UCSD-AML1 (cell line): Measurements from ENCODE around the gene KCTD5.
"Not testable (repeated sequence)": the region's sequence is repeated elsewhere in the genome, so short reads cannot be mapped to it uniquely, and the experiment has no call there.

Experiments used
- DNase-seq: peaks from one replicate; lab custom pipeline; 2025; ENCODE audit not compliant: unreplicated experiment; lab: John Stamatoyannopoulos, UW

Gene KCTD5

DNA sequence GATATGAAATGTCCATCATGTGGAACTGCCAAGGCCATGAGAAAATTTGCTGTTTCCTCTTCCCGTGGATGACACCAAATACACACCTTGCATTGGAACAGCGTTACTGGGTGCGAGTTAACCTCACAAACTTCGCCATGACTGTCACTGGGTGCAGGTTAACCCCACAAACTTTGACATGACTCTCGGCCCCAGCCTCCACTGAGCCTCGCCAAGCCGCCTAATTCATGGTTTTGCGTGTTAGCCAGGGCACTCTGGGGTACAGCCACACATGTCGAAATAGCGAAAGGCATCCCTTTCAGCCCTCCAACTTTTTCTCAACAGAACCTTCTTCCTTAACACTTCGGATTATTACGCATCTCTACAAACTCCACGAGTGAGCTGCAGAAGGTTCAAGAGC lies 10.6 kb upstream of the KCTD5 start:
- DNase-seq, result no peak

DNA sequence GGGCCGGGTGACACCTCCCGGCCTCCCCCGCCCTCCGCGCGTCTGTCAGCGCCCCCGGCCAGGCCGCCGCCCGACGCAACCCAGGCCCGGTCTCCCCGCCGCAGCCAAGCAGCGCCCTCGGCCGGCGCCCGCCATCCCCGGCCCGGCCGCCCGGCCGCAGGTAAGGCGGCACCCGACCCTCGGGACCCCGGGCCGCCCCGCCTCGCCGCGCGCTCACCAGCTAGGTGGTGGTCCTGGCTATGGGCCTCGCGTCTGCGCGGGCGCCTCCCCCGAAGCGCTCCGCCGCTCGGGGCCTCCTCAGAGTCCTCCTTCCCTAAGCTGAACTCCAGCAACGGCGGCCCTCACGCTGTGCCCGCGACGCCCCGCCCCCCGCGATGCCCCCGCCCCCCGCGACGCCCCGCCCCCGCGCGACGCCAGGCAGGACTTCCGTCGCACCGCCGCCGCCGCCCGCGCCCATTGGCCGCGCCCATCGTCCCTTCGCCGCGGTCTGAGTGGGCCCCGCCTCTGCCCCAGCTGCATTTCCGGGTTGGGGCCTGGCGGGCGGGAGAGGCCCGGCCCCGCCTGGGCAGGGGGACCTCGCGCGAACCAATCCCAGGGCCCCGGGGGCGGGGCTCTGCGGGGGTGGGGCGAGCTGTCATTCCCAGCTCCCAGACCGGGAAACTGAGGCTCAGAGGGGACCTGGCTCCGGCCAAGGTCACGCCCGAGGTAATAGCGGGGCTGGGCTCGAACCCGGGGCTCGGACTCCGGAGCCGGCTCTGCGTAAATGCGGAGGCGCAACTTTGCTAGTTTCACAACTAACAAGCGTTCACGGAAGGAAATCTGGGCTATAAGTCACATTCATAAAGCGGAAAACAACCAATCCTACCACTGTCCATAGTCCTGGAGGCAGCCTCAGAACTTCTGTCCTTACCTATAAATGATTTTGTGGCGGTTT lies 9.0 kb upstream of the KCTD5 start:
- DNase-seq, result peak; percentile 97

DNA sequence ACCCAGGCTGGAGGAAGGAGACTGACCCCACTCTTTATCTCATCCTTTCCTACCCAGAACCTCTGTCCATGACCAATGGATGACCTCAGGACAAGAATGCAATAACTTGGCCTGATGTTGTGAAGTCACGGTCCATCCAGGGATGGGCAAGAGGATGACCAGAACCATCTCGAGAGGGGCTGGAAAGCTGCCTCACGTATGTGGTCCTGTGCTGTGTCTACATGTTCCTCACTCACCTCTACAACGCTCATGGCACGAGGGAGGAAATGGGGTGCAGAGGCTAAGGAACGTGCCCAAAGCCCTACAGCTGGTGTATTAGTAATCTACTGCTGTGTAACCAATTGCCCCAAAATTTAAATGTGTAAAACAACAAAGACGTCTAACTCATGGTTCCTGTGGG lies 7.3 kb upstream of the KCTD5 start:
- DNase-seq, result no peak

DNA sequence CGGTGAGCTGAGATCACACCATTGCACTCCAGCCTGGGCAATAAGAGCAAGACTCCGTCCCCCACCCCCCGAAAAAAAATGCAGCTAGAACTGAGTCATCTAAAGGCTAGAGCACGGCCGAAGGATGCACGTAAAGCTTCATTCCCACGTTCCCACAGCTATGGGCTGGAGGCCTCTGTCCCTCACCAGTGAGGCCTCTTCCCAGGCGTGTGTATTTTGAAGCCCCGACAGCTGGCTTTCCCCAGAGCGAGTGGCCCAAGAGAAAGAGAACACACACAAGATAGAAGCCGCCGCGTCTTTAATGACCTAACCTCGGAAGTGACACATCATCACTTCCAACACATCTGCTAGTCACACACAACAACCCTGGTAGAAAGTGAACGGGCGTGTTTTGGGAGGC lies 6.6 kb upstream of the KCTD5 start:
- no peak for DNase-seq

- not testable (repeated sequence) for DNase-seq
These were observed 5.4 kb upstream of the KCTD5 start for GRCh38 chr16:2676937-2677336.

- DNase-seq, result not testable (repeated sequence)
These were observed 3.9 kb upstream of the KCTD5 start for GRCh38 chr16:2678206-2678965.

- DNase-seq, result not testable (repeated sequence)
These were observed 2.4 kb upstream of the KCTD5 start for GRCh38 chr16:2679902-2680301.

GRCh38 chr16:2680360-2680759 lies 2.0 kb upstream of the KCTD5 start:
- DNase-seq, result not testable (repeated sequence)

DNA sequence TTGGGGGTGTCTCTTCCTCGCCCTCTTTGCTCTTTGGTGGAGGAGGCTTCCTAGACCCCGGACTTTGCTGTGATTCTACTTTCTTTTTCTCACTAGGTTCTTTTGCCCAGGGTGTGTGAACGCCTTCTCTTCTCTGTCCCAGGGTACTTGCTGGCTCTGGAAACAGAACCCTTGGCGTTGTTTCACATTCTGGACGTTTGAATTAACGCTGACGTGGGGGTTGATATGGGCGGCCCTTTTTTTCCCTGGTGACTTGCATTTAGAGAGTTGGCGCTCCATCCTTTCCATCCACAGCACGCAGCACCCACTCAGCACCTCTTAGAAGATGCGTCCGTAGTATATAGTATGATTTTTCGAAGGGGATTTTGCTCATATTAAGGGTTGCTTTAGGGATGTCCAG lies 718 bp downstream of the KCTD5 start:
- DNase-seq, result not testable (repeated sequence)

GRCh38 chr16:2686075-2686474 lies 3.8 kb downstream of the KCTD5 start:
- not testable (repeated sequence) for DNase-seq

DNA sequence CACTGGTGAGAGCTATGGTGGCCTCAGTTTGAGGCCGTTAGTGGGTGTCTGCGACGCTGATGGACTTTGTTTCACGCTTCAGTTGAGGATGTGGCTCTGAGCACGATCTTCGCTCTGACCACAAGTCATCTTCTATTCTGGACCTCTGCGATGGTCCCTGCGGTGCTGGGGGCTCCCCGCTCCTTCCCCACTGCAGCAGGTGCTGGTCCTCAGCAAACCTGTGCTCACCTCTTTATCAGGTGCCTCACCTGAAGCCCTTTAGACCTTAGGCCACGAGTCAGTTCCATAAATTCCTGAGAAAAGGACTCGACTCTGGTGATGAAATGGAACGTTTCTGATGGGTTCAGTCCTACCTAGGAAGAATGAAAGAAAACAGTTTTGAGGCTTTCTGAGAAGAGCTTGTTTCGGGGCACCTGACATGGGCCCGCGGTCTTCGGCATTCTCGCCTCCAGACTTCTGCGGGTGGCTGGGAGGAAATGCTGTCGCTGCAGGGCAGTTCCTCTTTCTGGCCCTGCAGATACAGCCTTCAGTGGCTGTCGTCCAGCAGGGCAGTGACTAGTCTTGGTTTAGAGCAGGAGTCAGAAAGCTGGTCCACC lies 4.7 kb downstream of the KCTD5 start:
- DNase-seq, result peak; percentile 77

- no peak for DNase-seq
These were observed 5.4 kb downstream of the KCTD5 start for GRCh38 chr16:2687531-2688308.

GRCh38 chr16:2689422-2689821 lies 7.1 kb downstream of the KCTD5 start:
- DNase-seq, result not testable (repeated sequence)

GRCh38 chr16:2689968-2690801 lies 7.9 kb downstream of the KCTD5 start:
- DNase-seq, result peak; percentile 28

DNA sequence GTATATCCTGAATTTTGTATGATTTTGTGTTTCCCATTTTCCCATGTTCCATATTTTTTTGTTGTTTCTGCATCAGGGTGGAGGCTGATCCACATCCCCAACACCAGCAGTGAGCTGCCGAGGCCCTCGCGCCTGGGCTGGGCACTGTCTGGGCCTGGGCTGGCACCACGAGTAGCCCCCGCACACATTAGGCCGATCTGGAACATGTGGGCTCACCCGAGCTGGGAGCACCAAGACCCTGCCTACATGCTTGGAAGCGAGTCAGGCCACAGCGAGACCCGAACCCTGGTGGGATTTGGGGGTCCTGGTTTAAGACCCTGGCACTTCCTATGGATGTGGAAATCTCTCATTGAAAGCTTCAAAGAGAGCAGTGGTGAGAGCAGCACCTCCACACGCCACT lies 8.5 kb downstream of the KCTD5 start:
- DNase-seq, result no peak

DNA sequence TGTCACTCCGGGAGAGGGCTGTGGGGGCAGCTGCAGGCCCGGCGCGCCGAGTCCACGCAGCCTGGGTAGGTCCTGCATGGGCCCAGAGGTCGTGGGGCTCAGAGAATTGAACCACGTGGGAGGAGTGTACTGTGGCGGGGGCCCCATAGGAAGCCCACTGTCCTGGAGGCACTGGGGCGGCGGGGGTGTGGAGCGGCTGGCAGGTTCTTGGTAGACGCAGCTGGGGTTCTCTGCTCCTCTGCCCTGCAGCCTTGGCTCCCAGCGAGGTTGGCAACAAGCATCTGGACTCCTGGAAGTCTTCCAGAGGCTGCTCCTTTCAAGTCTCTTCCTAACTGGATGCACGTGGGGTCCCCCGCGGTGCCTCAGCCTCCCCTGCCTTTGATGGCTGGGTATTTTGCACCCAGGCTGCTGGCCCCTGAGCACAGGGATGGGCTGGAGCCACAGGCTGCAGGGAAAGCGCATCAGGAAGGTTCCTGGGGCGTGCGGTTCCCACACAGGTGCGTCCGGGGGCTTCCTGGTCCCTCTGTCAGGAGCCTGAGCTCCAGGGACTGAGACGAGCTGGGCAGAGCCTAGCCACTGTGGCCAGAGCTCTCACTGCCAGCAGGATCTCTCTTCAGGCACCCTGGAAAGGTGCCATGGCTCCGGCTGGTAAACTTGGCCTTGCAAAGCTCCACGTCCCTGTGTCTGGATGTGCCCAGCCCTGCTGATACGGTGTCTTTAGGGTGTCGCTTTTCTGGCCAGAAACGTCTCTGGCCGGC lies 9.3 kb downstream of the KCTD5 start:
- no peak for DNase-seq

GRCh38 chr16:2692251-2692947 lies 10.1 kb downstream of the KCTD5 start:
- no peak for DNase-seq

GRCh38 chr16:2692948-2693651 lies 10.8 kb downstream of the KCTD5 start:
- DNase-seq, result no peak
